ENCODE data around the gene CMTM4. TPM values are rescaled to one million over a fixed set of nuclear protein-coding genes. Genes with fewer than 3 reads are reported as not detected.

The CMTM4 gene
- 14.3 and 16.2 TPM in 2 replicates for total RNA-seq (2014; rRNA removed; shearing (Covaris generic); ENCODE audit: low replicate concordance)

DNA sequence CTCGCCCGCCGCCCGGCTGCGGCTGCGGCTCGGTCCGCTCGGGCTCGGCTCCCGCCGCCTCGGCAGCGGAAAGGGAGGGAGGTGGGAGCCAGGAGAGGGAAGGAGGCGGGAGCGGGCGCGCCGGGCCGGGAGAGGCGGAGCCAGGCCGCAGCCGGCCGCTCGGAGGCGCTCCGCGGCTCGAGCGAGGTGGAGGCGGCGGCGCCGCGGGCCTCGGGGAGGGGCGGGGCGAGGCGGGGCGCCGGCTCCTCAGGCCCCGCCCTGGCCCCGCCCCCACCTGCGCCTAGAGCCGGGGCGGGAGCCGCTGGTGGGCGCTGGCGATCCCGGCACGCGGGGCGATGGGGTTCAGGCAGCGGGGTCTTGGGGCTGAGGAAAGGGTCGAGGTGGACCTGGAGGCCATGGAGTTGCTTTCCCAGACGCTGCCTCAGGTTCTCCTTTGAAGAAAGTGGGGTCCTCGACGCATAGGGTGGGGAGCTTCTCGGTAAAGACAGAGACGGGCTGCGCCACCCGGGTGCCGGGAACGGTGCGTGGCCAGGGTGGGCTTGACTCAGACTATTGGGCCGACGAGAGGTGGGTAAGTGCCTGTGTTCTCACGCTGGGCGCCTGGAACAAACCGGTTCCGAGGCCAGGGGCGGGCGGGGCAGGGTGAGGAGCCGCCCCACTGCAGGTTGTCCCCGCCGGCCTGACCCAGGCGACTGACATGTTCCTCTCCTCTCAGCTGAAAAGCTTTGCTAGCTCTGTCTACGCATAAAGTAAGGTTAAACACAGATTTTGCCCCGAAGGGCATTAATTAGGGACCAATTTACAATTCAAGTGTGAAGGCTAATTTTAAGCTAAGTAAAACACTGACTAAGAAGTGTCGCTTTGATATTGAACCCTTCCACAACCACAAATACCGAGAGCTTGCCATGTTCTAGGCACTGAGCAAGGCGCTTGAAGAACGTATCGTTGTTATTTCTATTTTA, at the start of gene CMTM4:
Gene CMTM4 (minus strand): TSS at position 75 of the 962 bp plus-strand sequence. CDS start 218 bp downstream, outside the sequence.
- peak; percentile 85 for DNase-seq (ENCODE audit: low read depth)
- in situ Hi-C loops (cut with HindIII; ENCODE audit: low pct_unique_long_range_greater_than_20kb, low sequenced_read_pairs): no loop called here

- in situ Hi-C loops (cut with HindIII; ENCODE audit: low pct_unique_long_range_greater_than_20kb, low sequenced_read_pairs): no loop called here
- no peak for DNase-seq (ENCODE audit: low read depth)
Observed at GRCh38 chr16:66746048-66746447, 49.5 kb upstream of the CMTM4 start.

DNA sequence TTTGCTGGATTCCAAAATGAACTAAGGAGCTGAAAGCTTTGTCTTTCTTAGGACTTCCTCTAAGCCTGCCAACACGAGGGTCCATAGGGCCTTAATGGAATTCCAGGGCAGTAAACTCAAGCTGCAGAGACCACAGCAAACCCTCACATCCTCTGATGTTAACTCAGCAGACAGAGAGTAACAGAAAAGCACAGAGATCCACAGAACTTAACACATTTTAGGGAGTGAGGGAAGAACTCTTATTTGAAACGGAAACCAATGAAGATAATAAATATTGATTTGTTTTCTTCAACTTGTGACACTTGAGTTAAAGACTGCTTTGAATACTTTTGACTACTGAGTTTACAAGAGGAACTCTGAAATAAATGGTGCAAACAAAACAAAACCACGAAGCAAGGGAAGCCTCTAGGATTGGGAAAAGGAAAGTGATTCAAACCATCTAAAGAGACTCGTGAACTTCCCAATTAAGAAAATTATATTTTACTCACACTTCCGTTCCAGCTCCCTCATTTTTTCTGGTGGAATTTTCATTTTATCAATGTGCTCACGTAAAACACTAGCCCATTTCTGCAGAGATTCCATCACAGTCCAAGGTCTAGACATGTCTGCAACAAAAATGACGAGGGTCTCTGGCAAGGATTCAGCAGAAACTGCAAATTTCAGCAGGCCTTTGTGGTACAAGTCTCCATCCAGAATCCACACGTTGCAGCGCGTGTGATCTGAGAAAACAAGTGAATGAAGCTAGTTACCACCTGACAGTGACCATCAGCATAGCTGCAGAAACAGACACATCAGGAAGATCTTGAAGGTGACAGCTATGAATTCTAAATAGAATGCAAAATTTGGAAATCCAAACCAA, 45.6 kb upstream of the CMTM4 start:
- no peak for DNase-seq (ENCODE audit: low read depth)

DNA sequence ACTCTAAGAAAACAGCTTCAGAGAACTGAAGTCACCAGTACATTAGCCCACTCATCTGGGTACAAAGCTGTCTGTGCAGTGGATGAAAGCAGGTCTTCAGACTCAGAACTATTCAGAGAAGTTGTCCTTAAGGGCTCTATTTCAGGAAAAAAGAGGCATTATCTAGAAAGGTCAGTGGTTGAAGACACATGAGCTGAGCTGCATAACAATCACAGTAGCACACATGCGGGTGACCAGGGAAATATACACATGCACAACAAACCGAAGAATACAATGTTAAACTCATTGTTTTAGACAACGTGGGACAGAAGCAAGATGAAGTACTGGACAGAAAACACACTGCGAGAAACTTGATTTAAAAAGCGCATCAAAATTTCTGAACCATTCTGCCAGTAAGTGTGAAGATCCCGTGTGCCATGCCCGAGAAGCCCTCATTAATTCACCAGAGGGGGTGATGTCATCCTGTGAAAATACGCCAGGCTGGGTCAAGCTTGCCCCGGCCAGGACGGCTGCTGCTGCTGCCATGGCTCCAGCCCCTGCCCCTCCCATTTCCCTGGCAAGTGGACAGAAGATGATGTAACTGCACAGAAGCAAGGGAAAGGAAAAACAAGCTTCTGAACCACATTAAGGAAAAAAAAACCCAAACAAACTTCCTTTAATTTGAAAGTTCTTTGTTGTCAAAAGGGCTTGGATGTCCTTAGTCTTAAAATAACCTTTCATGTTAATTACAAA, 44.8 kb upstream of the CMTM4 start:
- in situ Hi-C loops (cut with HindIII; ENCODE audit: low pct_unique_long_range_greater_than_20kb, low sequenced_read_pairs): no loop called here
- peak; percentile 82 for DNase-seq (ENCODE audit: low read depth)

More for the DNA sequence above, 45.6 kb upstream of the CMTM4 start:
- in situ Hi-C loops (cut with HindIII; ENCODE audit: low pct_unique_long_range_greater_than_20kb, low sequenced_read_pairs): no loop called here

- in situ Hi-C loops (cut with HindIII; ENCODE audit: low pct_unique_long_range_greater_than_20kb, low sequenced_read_pairs): no loop called here
Observed at GRCh38 chr16:66740533-66740932, 44.0 kb upstream of the CMTM4 start.

DNA sequence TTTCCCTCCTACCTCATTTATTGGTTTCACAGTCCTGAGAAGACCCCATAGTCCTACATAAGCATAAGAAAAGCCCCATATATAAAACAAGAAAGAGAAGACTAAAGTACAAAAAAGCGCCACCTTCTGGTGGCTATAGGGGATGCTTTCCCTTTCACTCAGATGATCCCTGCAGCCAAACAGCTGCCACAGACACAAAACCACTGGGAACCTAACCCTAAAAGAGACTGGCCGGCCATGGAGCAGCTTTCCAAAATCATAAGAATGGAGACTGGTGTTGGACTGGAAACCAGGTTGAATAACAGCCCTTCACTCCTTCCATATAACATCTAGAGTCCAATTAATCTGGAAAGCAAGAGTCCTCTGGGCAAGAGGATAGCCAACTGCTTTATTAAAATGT, 43.5 kb upstream of the CMTM4 start:
- DNase-seq (ENCODE audit: low read depth): peak; percentile 42
- in situ Hi-C loops (cut with HindIII; ENCODE audit: low pct_unique_long_range_greater_than_20kb, low sequenced_read_pairs): no loop called here

More at GRCh38 chr16:66740533-66740932, 44.0 kb upstream of the CMTM4 start:
- DNase-seq (ENCODE audit: low read depth): peak; percentile 33

GRCh38 chr16:66735891-66736290, 39.3 kb upstream of the CMTM4 start:
- DNase-seq (ENCODE audit: low read depth): no peak
- in situ Hi-C loops (cut with HindIII; ENCODE audit: low pct_unique_long_range_greater_than_20kb, low sequenced_read_pairs): no loop called here

DNA sequence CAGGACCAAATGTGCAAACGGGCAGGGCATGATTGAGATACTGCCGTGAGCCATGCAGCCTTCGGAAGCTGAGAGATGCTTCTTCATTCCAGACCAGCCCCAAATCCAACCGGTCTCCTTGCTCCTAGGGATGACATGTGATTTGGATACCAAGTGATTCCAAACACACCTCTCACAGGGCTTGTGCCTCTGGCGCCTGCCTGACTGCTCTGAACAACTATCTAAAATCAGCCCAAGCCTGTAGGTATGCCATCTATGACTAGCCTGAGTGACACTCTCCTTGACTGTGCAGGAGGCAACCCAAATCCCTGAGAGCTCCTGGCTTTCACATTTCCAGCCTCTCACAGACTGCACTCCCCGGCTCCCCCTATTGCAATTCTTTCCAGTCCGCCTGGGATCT, 34.6 kb upstream of the CMTM4 start:
- in situ Hi-C loops (cut with HindIII; ENCODE audit: low pct_unique_long_range_greater_than_20kb, low sequenced_read_pairs): no loop called here
- DNase-seq (ENCODE audit: low read depth): no peak

DNA sequence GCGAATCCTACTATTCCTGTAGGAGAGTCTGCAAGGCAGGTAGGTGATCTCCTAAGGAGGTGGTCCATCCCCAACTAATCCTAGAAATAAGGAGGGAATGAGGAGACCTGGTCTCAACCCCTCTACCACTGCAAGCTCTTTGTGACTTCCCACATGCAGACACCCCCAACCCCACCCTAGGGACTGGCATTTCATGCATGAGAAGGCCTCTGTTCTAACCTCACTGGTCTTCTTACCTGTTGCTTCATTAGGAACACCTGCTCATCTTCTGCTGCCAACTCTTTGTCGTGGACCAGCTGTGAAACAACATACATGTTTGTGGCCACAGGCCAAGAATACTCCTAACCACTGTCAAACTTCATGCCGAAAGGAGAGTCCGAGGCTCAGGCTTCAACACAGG, 32.3 kb upstream of the CMTM4 start:
- in situ Hi-C loops (cut with HindIII; ENCODE audit: low pct_unique_long_range_greater_than_20kb, low sequenced_read_pairs): no loop called here
- no peak for DNase-seq (ENCODE audit: low read depth)

DNA sequence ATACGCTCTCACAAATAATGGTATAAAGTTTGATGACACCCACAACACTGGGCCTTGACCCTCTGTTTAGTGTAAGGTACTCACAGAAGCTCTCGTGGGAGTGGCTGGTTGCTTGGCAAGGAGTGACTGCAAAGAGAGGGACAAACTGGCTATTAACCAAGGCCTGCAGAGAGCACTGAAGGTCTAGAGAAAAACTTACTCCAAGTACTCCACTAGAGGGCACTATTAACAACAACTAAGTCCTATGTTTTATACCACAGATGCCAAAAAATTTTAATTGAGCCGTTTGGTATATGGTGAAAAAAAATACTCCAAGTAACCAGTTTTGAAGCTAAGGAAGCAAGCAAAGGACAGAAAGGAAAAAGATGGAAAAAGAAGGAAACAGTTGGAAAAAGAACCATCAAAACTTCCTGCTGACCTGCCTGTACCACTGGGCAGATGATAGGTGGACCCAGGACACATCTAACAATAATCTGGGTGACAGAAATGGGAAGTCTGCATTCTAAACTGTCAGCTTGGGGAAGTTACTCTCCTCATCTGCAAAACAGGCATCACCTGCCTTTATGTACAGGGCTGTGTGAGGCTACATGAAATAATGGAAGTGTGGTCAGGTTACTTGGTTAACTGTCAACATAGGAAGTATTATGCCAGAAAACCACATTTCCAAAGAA, 31.7 kb upstream of the CMTM4 start:
- in situ Hi-C loops (cut with HindIII; ENCODE audit: low pct_unique_long_range_greater_than_20kb, low sequenced_read_pairs): no loop called here
- DNase-seq (ENCODE audit: low read depth): peak; percentile 47

DNA sequence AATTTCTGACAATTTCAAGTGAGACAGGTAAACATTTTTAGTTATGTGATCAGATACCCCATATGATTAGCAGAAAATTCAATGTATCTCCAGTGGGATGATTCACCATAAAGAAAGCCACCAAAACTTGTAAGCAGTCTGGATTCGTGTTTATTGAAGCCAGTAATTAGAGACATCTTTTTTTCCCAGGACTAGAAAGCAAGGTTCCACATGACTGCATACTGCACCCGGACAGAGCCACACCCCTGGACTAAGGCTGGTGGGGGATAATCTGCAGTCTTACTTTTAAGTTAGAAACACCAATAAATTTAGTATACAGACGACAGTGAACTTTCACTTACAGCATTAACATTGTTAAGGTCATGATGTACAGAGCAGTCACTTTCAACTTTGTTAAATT, 24.2 kb upstream of the CMTM4 start:
- in situ Hi-C loops (cut with HindIII; ENCODE audit: low pct_unique_long_range_greater_than_20kb, low sequenced_read_pairs): no loop called here
- DNase-seq (ENCODE audit: low read depth): peak; percentile 38

GRCh38 chr16:66719246-66719645, 22.7 kb upstream of the CMTM4 start:
- in situ Hi-C loops (cut with HindIII; ENCODE audit: low pct_unique_long_range_greater_than_20kb, low sequenced_read_pairs): no loop called here
- no peak for DNase-seq (ENCODE audit: low read depth)

- in situ Hi-C loops (cut with HindIII; ENCODE audit: low pct_unique_long_range_greater_than_20kb, low sequenced_read_pairs): no loop called here
Observed at GRCh38 chr16:66717776-66718175, 21.2 kb upstream of the CMTM4 start.

DNA sequence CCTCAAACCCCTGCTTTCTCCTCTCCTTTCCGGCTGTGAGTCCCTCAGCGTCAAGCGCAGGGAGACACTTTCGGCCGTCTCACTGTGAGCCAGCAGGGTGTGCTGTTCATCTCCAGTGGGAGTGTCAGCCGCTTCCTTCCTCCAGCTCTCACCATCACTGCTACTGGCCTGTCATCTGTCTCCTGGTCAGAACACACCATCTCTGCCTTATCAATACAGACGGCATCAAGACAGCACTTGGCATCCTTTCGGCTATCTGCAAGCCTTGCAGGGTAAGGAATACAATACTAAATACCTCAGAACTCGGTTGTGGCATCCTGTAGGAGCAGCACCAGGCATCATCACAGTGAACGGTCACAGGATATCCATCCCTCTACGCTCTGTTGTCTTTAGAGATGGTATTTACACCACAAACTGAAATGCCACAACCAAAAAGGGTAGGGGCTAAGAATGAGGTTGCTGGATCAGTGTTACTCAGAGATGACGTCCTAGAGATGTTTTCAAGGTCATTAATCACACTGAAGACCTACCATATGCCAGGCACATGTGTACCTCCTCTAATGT, 20.7 kb upstream of the CMTM4 start:
- peak; percentile 35 for DNase-seq (ENCODE audit: low read depth)
- in situ Hi-C loops (cut with HindIII; ENCODE audit: low pct_unique_long_range_greater_than_20kb, low sequenced_read_pairs): no loop called here

More at GRCh38 chr16:66717776-66718175, 21.2 kb upstream of the CMTM4 start:
- no peak for DNase-seq (ENCODE audit: low read depth)

GRCh38 chr16:66714654-66715307, 18.2 kb upstream of the CMTM4 start:
- in situ Hi-C loops (cut with HindIII; ENCODE audit: low pct_unique_long_range_greater_than_20kb, low sequenced_read_pairs): no loop called here
- DNase-seq (ENCODE audit: low read depth): no peak

GRCh38 chr16:66714062-66714461, 17.5 kb upstream of the CMTM4 start:
- in situ Hi-C loops (cut with HindIII; ENCODE audit: low pct_unique_long_range_greater_than_20kb, low sequenced_read_pairs): no loop called here
- DNase-seq (ENCODE audit: low read depth): no peak

DNA sequence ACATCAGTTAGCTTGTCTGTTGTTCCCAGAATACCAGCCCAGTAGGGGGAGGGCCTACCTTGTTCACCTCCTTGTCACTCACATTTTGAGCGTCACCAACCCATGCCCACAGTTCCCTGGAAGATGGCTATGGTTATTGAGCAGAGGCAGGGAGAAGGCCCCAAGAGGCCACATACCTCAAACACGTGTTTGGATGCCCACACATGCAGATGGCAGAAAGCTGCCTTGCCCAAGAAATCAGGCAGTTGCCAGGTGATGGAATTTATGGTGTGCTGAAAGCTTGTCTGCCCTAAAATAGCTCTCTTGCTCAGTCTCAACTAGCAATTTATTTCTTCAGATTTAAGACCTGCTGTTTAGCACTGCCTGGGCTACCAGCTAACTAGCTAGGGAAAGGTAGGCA, 16.5 kb upstream of the CMTM4 start:
- in situ Hi-C loops (cut with HindIII; ENCODE audit: low pct_unique_long_range_greater_than_20kb, low sequenced_read_pairs): no loop called here
- DNase-seq (ENCODE audit: low read depth): no peak
